Upper lobe of right lung (tissue), 1 donor: Measurements from ENCODE around the gene ACTR3. TPM values are rescaled to one million over a fixed set of nuclear protein-coding genes. Genes with fewer than 3 reads are reported as not detected.

ENCODE experiments used
- ATAC-seq: fragments of 200-7000 bp; cut with Tn5 transposase; one replicate; pipeline ENCODE4 v1.9.1; 2020; ENCODE audit warnings: mild to moderate bottlenecking, moderate library complexity
- DNase-seq: peaks from one replicate; pipeline ENCODE4 v3.0.0-alpha.2; 2020
- H3K27ac ChIP-seq: fragments of 200-600 bp; one replicate; pipeline ENCODE4 v1.8.0; 2022
- H3K27me3 ChIP-seq: fragments of 200-600 bp; one replicate; pipeline ENCODE4 v1.8.0; 2022; ENCODE audit warnings: mild to moderate bottlenecking
- H3K36me3 ChIP-seq: fragments of 200-600 bp; one replicate; pipeline ENCODE4 v1.8.0; 2022
- H3K4me1 ChIP-seq: fragments of 200-600 bp; one replicate; pipeline ENCODE4 v1.8.0; 2022
- H3K4me3 ChIP-seq: fragments of 200-600 bp; one replicate; pipeline ENCODE4 v1.8.0; 2022; ENCODE audit warnings: mild to moderate bottlenecking
- H3K9me3 ChIP-seq: fragments of 200-600 bp; one replicate; pipeline ENCODE4 v1.8.0; 2022
- CTCF ChIP-seq: fragments of 200-600 bp; IDR thresholded peaks from one replicate; pipeline ENCODE4 v1.8.0; 2022; ENCODE audit warnings: antibody characterized with exemption
- intact Hi-C: fragments of 100-400 bp; cut with DNase I; formaldehyde crosslinking; loops from one replicate; pipeline ENCODE4 v1.11.0; 2022
- total RNA-seq: library from RNA; stranded (reverse); fragmentation: NEBNext Ultra II Directional; extraction: Animal tissue kit (Norgen Biotek cat#: 25700); gene quantifications from one replicate; pipeline ENCODE4 v1.2.1, GENCODE V29; 2021
- donor health status: DM: no; HTN: yes; CAD: no; lungs with severe emphysema.

ACTR3 gene
- total RNA-seq, 1 donor from 2014 or later, result 229 TPM

DNA sequence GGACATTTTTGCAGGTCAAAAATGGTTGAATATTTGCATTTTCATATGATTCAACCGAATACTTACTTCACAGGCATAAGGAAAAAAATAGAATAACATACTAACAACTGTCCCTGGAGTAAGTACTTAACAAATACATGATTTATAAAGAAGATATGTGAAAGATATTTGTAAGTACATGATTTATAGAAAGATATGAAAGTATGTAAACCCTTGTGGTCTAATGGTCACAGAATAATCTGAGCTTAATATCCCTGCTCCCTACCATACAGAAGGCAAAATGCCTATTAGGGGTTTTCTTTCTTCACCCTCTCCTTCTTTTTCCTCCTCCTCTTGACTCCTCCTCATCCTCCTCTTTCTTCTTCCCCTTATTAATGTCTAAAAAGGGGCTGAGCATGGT is 20.6 kb upstream of the ACTR3 start:
- no peaks in the 10 kb centered on the region for H3K4me1 ChIP-seq
- H3K36me3 ChIP-seq, result no peaks in the 10 kb centered on the region
- H3K27ac ChIP-seq, result no peak overlapping the region
- DNase-seq (no peak), ATAC-seq (no peak)
- no peak overlapping the region for H3K4me3 ChIP-seq
- intact Hi-C loops, result no loop called here
- no peaks in the 10 kb centered on the region for H3K9me3 ChIP-seq
- no peaks in the 10 kb centered on the region for H3K27me3 ChIP-seq
- TF ChIP-seq CTCF, result no peak

DNA sequence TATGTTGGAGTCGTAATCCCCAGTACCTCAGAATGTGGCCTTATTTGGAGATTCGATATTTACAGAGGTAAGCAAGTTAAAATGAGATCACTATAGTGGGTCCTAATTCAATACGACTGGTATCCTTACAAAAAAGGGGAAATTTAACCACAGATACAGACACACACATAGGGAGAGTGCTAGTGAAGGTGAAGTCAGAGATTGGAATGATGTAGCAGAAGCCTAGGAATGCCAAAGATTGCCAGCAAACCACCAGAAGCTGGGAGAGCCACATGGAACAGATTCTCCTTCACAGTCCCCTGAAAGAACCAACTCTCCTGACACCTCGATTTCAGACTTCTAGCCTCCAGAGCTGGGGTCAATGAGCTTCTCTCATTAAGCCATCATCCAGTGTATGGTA is 17.7 kb upstream of the ACTR3 start:
- Histone ChIP-seq H3K4me3 (no peak overlapping the region), H3K4me1 (peaks cover 4% of the 10 kb centered on the region), H3K36me3 (no peaks in the 10 kb centered on the region), H3K27ac (no peak overlapping the region), H3K9me3 (no peaks in the 10 kb centered on the region), H3K27me3 (no peaks in the 10 kb centered on the region)
- intact Hi-C loops, result no loop called here
- DNase-seq (no peak), ATAC-seq (no peak)
- TF ChIP-seq CTCF, result no peak

DNA sequence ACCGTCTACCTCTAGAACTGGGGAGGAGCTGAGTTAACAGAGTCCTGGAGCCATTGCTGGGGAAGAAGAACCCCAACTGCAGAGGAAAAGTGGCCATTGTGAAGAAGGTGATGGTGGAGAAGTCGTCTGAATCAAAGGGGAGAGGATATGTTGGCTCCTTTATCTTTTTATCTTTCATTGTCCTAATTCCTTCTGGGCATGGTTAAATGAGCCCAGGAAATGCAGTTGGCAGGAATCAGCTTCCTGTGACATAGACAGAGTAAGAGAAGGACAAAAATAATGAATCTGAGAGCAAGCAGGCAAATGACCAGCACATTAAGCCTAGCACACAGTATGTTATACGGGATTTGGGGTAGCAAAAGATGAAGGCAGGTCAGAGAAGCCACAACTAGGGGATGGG is 16.0 kb upstream of the ACTR3 start:
- ATAC-seq (no peak), DNase-seq (no peak)
- intact Hi-C loops, result no loop called here
- Histone ChIP-seq H3K9me3 (no peaks in the 10 kb centered on the region), H3K27me3 (no peaks in the 10 kb centered on the region), H3K4me3 (no peak overlapping the region), H3K27ac (no peak overlapping the region), H3K36me3 (no peaks in the 10 kb centered on the region), H3K4me1 (peaks cover 8% of the 10 kb centered on the region)
- no peak for TF ChIP-seq CTCF

DNA sequence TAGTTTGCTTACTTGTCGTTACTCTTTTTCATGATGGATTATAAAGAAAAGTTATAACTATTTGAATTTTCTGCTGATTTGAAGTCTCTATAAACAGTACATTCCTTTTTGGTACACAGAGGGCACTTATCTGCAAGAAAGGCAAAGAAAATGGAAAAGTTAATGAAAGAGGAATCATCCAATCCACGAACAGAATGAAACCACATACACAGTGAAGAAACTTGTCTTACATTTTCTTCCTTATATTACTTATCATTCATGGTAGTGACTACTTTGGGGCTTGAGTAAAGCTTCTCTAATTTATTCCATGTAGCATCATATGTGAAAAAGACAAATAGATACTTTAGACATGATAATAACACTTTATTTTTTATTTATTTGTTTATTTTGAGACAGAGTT is 14.8 kb upstream of the ACTR3 start:
- Histone ChIP-seq H3K27me3 (no peaks in the 10 kb centered on the region), H3K4me1 (peaks cover 8% of the 10 kb centered on the region), H3K36me3 (no peaks in the 10 kb centered on the region), H3K9me3 (no peaks in the 10 kb centered on the region), H3K4me3 (no peak overlapping the region), H3K27ac (no peak overlapping the region)
- DNase-seq (no peak), ATAC-seq (no peak)
- intact Hi-C loops, result no loop called here
- no peak for TF ChIP-seq CTCF

GRCh38 chr2:113876503-113877387 is 13.1 kb upstream of the ACTR3 start:
- peak; percentile 69 for DNase-seq
- no peak overlapping the region for H3K4me3 ChIP-seq
- no peaks in the 10 kb centered on the region for H3K9me3 ChIP-seq
- intact Hi-C loops, result no loop called here
- H3K27me3 ChIP-seq, result no peaks in the 10 kb centered on the region
- peak; percentile 73 for ATAC-seq
- H3K27ac ChIP-seq, result no peak overlapping the region
- no peak for TF ChIP-seq CTCF
- peaks cover 8% of the 10 kb centered on the region for H3K4me1 ChIP-seq
- no peaks in the 10 kb centered on the region for H3K36me3 ChIP-seq
